DOHH2 (cell line): ENCODE measurements around the gene NUCB1.
A peak's percentile ranks its signal among the peaks of the same experiment; 100 is the strongest.

ENCODE experiments used
- CTCF ChIP-seq: fragments of 200-600 bp; sonication (generic); IDR thresholded peaks from one replicate; pipeline ENCODE4 v1.5.1; 2014; ENCODE audit warnings: antibody characterized with exemption, mild to moderate bottlenecking, low read depth, low read length; ENCODE audit not compliant: poor library complexity, severe bottlenecking
- EZH2phosphoT487 ChIP-seq: fragments of 200-600 bp; sonication (generic); IDR thresholded peaks from 2 replicates; pipeline ENCODE4 v1.6.1; 2017; ENCODE audit warnings: borderline replicate concordance, mild to moderate bottlenecking, antibody characterized with exemption, low read length, moderate library complexity, mixed read lengths

- TF ChIP-seq CTCF, result peak; percentile 14
- no peak for TF ChIP-seq EZH2phosphoT487
Measured at GRCh38 chr19:48954595-48955307, 54.6 kb downstream of the NUCB1 start, which contains the start of gene BAX.
